Gastrocnemius medialis (tissue), 4 donors: ENCODE results near the gene NPIPB6.

ENCODE experiments used
- CTCF ChIP-seq, 5 experiments: fragments of 450-650 bp in 3 of 5; fragments of 200-600 bp in 2 of 5; sonication (generic) in 2 of 5; IDR thresholded peaks in 4 of 5; conservative IDR thresholded peaks in 1 of 5; 1 replicate in 4 of 5; 2 replicates in 1 of 5; pipeline ENCODE4 v1.5.1; 2016 to 2019; ENCODE audit warnings: antibody characterized with exemption in 5 of 5, mild to moderate bottlenecking in 3 of 5, moderate library complexity in 3 of 5
- POLR2A ChIP-seq, 2 donors: fragments of 450-650 bp; IDR thresholded peaks; one replicate each; pipeline ENCODE4 v1.6.1; 2017; ENCODE audit warnings: antibody characterized with exemption in 2 of 2, mild to moderate bottlenecking in 2 of 2, moderate library complexity in 2 of 2

- TF ChIP-seq POLR2A (IDR thresholded peaks at IDR 0.05) (no peak), CTCF (IDR thresholded peaks at IDR 0.05 in 4 of 5, conservative IDR thresholded peaks at IDR 0.05 in 1 of 5) (no peak)
Measured at GRCh38 chr16:28294201-28294600, 69.1 kb downstream of the NPIPB6 start.
